Stimulated activated naive CD8-positive, alpha-beta T cell treated with anti-CD3 and anti-CD28 coated beads, Interleukin-15, Interleukin-2, amounts not matched to agents 100 ng/mL and 50 ng/mL, for 24 hours (primary cell): ENCODE data around the gene SCT.

ENCODE experiments used
- H3K27ac Mint-ChIP-seq: one replicate; pipeline ENCODE4 v1.8.0; 2021; ENCODE audit warnings: mild to moderate bottlenecking, mixed read lengths
- H3K27me3 Mint-ChIP-seq: one replicate; pipeline ENCODE4 v1.8.0; 2021; ENCODE audit warnings: mixed read lengths
- H3K36me3 Mint-ChIP-seq: one replicate; pipeline ENCODE4 v1.8.0; 2021; ENCODE audit warnings: low read depth, mixed read lengths
- H3K4me1 Mint-ChIP-seq: one replicate; pipeline ENCODE4 v1.8.0; 2021; ENCODE audit warnings: low read depth, mixed read lengths
- H3K4me3 Mint-ChIP-seq: one replicate; pipeline ENCODE4 v1.8.0; 2021; ENCODE audit warnings: mild to moderate bottlenecking, mixed read lengths
- H3K9me3 Mint-ChIP-seq: one replicate; pipeline ENCODE4 v1.8.0; 2021; ENCODE audit warnings: mixed read lengths

The SCT gene

DNA sequence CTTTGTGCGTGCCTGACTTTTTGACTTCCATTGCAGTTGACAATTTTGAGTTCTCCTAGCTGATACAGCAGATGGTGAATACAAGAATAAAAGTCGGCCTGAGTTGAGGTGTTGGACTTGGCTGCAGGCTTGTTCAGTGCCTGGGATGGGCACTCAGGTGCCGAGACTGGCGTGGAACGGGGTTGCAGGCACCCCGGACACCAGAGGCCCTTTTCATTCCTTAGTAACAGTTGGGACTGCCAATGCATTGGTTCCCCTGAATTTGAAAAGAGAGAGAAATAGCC, 49.4 kb downstream of the SCT start:
- peak overlapping the region; percentile 92 for H3K4me3 Mint-ChIP-seq
- H3K27me3 Mint-ChIP-seq: peaks cover 12% of the 10 kb centered on the region
- H3K4me1 Mint-ChIP-seq: peaks cover 51% of the 10 kb centered on the region
- peak overlapping the region; percentile 85 for H3K27ac Mint-ChIP-seq
- no peaks in the 10 kb centered on the region for H3K9me3 Mint-ChIP-seq
- H3K36me3 Mint-ChIP-seq: peaks cover 25% of the 10 kb centered on the region

- Mint-ChIP-seq H3K4me1 (peaks cover 51% of the 10 kb centered on the region), H3K36me3 (peaks cover 22% of the 10 kb centered on the region), H3K9me3 (no peaks in the 10 kb centered on the region), H3K27me3 (peaks cover 12% of the 10 kb centered on the region), H3K4me3 (peak overlapping the region; percentile 92), H3K27ac (peak overlapping the region; percentile 85)
Measured at GRCh38 chr11:576811-577610, 50.0 kb downstream of the SCT start.
